Astrocyte (in vitro differentiated cells and primary cell): ENCODE data around the gene PCED1B. TPM values are rescaled to one million over a fixed set of nuclear protein-coding genes. Genes with fewer than 3 reads are reported as not detected.

Experiments
- microRNA-seq: library from miRNA; unstranded; fragments of <30 nt; microRNA quantifications from one replicate; pipeline ENCODE4 v1.2.0, GENCODE V29; 2020
- total RNA-seq: library from RNA; stranded (reverse); gene quantifications from 2 replicates; pipeline ENCODE4 v1.2.1, GENCODE V29; 2021

Gene PCED1B
- total RNA-seq, 1 donor from 2014 or later, result 1.8 TPM

Small RNA genes lying within 50 kb of the gene (microRNA-seq; reads per million reads assigned to microRNA genes)
- gene MIR4698, result not detected

Other genes starting within 250 kb of the PCED1B start
- 25.2 and 35.4 TPM in 2 replicates for gene AMIGO2, start 338 bp downstream of the PCED1B start, total RNA-seq